Psoas muscle (tissue), 8 donors: ENCODE measurements around the gene SETD2. TPM values are rescaled to one million over a fixed set of nuclear protein-coding genes. Genes with fewer than 3 reads are reported as not detected.

Experiments
- ATAC-seq, 4 donors: fragments of 200-7000 bp; cut with Tn5 transposase; one replicate each; pipeline ENCODE4 v1.9.1; 2020; ENCODE audit warnings: moderate library complexity in 3 of 4, mild to moderate bottlenecking in 2 of 4
- DNase-seq, 2 donors: peaks; one replicate each; pipeline ENCODE4 v3.0.0-alpha.2; 2020
- H3K27ac ChIP-seq: fragments of 200-600 bp; one replicate; pipeline ENCODE4 v1.8.0; 2022
- H3K27me3 ChIP-seq, 3 donors: fragments of 200-600 bp in 1 of 3; one replicate each; pipeline versions ENCODE4 v1.6.1 to v1.8.0; 2013 to 2022; ENCODE audit warnings: low read length in 2 of 3, mild to moderate bottlenecking in 2 of 3, moderate library complexity in 1 of 3; ENCODE audit not compliant: insufficient read depth in 3 of 3
- H3K36me3 ChIP-seq, 2 donors: fragments of 200-600 bp in 1 of 2; one replicate each; pipeline versions ENCODE4 v1.6.1 to v1.8.0; 2013 to 2022; ENCODE audit warnings: low read depth in 1 of 2, mild to moderate bottlenecking in 1 of 2, moderate library complexity in 1 of 2; ENCODE audit not compliant: insufficient read depth in 1 of 2
- H3K4me1 ChIP-seq: fragments of 200-600 bp; one replicate; pipeline ENCODE4 v1.8.0; 2022
- H3K4me3 ChIP-seq: fragments of 200-600 bp; one replicate; pipeline ENCODE4 v1.8.0; 2022; ENCODE audit warnings: mild to moderate bottlenecking
- H3K9me3 ChIP-seq: fragments of 200-600 bp; one replicate; pipeline ENCODE4 v1.8.0; 2022
- CTCF ChIP-seq: fragments of 200-600 bp; IDR thresholded peaks from one replicate; pipeline ENCODE4 v1.8.0; 2022; ENCODE audit warnings: antibody characterized with exemption
- WGBS, 3 donors: extraction: QIAGEN DNeasy Blood & Tissue Kit; methylation state at CpG; one replicate each; pipeline versions ENCODE4 v1.1.6 to v1.1.7; 2013; 5-methylcytosine and 5-hydroxymethylcytosine counted together
- intact Hi-C, 2 donors: fragments of 100-400 bp; cut with DNase I; formaldehyde crosslinking; loops; one replicate each; pipeline versions ENCODE4 v1.11.0 to v1.14.2; 2022
- polyA plus RNA-seq, 3 donors: library from polyadenylated mRNA; stranded (reverse); fragments of 200-250 nt; gene quantifications; one replicate each; pipeline ENCODE4 v1.2.3, GENCODE V29; 2013
- total RNA-seq, 4 donors: library from RNA; stranded (reverse); fragmentation: NEBNext Ultra II Directional in 2 of 4; extraction: Animal tissue kit (Norgen Biotek cat#: 25700) in 2 of 4; gene quantifications; one replicate each; pipeline versions ENCODE4 v1.2.1 to v1.2.4, GENCODE V29; 2021 to 2023
- donor health status: healthy with polysubstance abuse.
- donor health status: DM: no; HTN: no; CAD: no; lungs with moderate emphysema.
- donor health status: Bipolar disorder and iron deficiency.
- donor health status: healthy.
- donor health status: DM: yes; HTN: yes; CAD: no.
- donor health status: DM: no; HTN: no; CAD: no.
- donor health status: DM: no; HTN: no; CAD: no.
- donor health status: DM: yes; HTN: yes; CAD: no.

Gene SETD2
- total and polyA plus RNA-seq, 7 donors, result 10.1 to 38.1 (median 33.7) TPM

DNA sequence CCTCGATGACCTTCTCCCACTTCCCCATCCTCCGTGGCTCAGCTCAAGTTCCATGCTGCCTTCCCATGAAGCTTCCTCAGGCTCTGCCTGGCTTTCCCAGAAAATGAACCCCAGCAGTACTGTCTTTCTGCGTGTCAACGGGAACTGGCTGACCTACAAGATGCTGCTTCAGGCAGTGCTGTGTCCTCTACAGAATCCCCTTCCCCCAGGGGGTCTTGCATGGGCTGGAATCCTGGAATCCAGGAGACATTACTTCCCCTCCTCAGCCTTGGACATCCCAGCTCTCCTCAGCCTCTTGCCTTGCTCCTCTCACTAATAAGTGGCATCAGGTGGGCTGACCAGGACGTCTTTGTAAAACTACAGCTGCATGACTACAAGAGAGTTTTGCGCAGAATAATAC, 192.8 kb downstream of the SETD2 start:
- Histone ChIP-seq H3K27ac (peak overlapping the region; percentile 71), H3K4me1 (peaks cover 87% of the 10 kb centered on the region), H3K4me3 (peak overlapping the region; percentile 11), H3K9me3 (no peaks in the 10 kb centered on the region), H3K27me3 (no peaks in the 10 kb centered on the region), H3K36me3 (peaks cover 0 to 13% of the 10 kb centered on the region in 2 donors)
- intact Hi-C loops, result loop anchor here (5.0 kb wide), 1 partner anchor 34 kb away; no protein-coding TSS in a partner anchor
- ATAC-seq (peak in 1 of 4 donors; percentile 1), DNase-seq (no peak)
- no peak for TF ChIP-seq CTCF
- 30 to 32% (median 31%) methylated on average over 6 of the region's 6 CpGs for WGBS, 3 donors

DNA sequence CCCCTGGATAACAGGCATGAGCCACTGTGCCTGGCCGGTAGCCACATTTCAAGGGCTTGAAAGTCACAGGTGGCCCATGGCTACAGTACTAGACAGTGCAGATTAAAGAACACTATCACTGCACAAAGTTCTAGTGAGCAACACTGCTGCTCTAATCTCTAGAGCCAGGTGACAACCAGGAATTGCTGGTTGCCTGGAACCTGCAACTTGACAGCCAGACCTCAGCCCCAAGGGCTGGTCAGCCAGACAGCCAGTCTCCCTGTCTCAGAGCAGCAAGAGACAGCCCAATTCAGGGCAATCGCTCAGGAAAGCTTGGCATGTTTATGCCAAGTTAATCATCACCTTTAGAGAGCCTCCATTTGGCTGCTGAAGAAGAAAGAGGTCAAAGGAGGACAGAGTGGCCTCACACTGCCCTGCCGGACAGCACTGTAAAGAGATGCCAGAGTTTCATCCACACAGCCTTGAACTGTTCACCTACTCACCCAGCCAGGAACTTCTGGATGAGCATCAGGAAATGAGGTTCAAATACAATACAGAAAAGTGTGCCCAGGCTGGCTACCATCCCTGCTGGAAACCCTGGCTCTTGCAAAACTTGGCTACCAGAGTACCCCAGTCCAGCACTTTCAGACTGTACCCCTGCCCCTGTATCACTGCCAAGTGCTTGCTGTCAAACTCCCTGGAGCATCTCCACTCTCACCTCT, 193.4 kb downstream of the SETD2 start:
- peak; percentile 48 to 74 for DNase-seq
- ATAC-seq, result peak; percentile 79 to 88 (median 84)
- Histone ChIP-seq H3K27me3 (no peaks in the 10 kb centered on the region), H3K9me3 (no peaks in the 10 kb centered on the region), H3K36me3 (peaks cover 0 to 17% of the 10 kb centered on the region in 2 donors), H3K4me3 (peak overlapping the region; percentile 11), H3K27ac (peak overlapping the region; percentile 71), H3K4me1 (peaks cover 90% of the 10 kb centered on the region)
- intact Hi-C loops, result loop anchor here (5.0 kb wide), 1 partner anchor 33 kb away; no protein-coding TSS in a partner anchor
- 8 to 16% (median 13%) methylated on average over 3 of the region's 3 CpGs for WGBS, 3 donors
- no peak for TF ChIP-seq CTCF

DNA sequence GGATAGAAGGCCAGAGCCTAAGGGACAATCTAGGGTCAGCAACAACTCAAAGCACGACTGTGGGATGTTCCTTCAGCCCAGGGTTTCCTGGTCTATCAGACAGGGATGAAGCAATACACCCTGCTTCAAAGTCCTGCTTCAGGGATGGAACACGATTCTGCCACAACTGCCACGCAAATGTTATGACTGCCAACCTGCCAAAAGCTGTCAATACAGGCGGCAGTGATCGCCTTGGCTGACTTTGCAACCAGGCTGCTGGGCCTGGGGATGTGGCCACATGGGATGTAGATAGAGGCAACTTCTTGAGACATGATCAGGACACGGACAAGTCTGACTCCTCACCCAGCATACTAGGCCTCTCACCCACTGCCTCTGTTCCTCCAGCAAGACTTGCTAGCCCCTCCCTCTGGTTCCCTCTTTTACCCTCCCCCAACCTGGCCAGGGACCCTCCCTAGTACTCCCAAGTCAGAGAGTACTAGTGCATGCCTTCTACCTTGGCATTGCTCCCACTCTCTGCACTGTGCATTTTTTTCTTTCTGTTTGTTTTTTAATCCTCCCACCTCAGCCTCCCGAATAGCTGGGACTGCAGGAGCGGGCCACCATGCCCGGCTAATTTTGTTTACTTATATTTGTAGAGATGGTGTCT, 195.0 kb downstream of the SETD2 start:
- no peak for TF ChIP-seq CTCF
- peak in 1 of 4 donors; percentile 18 for ATAC-seq

GRCh38 chr3:46966811-46967210, 197.1 kb downstream of the SETD2 start:
- intact Hi-C loops, result no loop called here
- WGBS, 3 donors, result 57 to 76% (median 60%) methylated on average over 5 of the region's 5 CpGs
- Histone ChIP-seq H3K27me3 (no peaks in the 10 kb centered on the region), H3K9me3 (no peaks in the 10 kb centered on the region), H3K27ac (peak overlapping the region; percentile 4), H3K36me3 (peaks cover 0 to 15% of the 10 kb centered on the region in 2 donors), H3K4me1 (peaks cover 69% of the 10 kb centered on the region), H3K4me3 (no peak overlapping the region)
- no peak for TF ChIP-seq CTCF
- ATAC-seq, result no peak
- DNase-seq, result no peak

More for the DNA sequence above, 195.0 kb downstream of the SETD2 start:
- Histone ChIP-seq H3K4me3 (no peak overlapping the region), H3K9me3 (no peaks in the 10 kb centered on the region), H3K27ac (no peak overlapping the region), H3K4me1 (peaks cover 80% of the 10 kb centered on the region), H3K36me3 (peaks cover 0 to 20% of the 10 kb centered on the region in 2 donors), H3K27me3 (no peaks in the 10 kb centered on the region)
- DNase-seq, result no peak
- whole genome bisulfite sequencing, 3 donors, result 42 to 58% (median 45%) methylated on average over 9 of the region's 9 CpGs
- intact Hi-C loops, result no loop called here

Other genes with a start within 250 kb of the SETD2 start
- gene CCDC12, start 187.4 kb downstream of the SETD2 start, total RNA-seq, result 10 to 100 TPM; 25.1 to 36.4 (median 34.9) TPM
- 10 to 100 TPM; 47.0 to 69.8 (median 55.5) TPM for gene CCDC12, start 187.4 kb downstream of the SETD2 start, polyA plus RNA-seq
- gene NBEAL2, start 184.4 kb downstream of the SETD2 start, total RNA-seq, result 10 to 100 TPM in 1 of 4 donors, 1 to 10 TPM in 3; 7.3 to 11.2 (median 7.7) TPM
- gene NBEAL2, start 184.4 kb downstream of the SETD2 start, polyA plus RNA-seq, result 10 to 100 TPM in 1 of 3 donors, 1 to 10 TPM in 2; 5.4 to 13.0 (median 6.4) TPM
- 1 to 10 TPM; 3.5 to 5.9 (median 4.4) TPM for gene KIF9, start 118.7 kb upstream of the SETD2 start, total RNA-seq
- 10 to 100 TPM in 2 of 3 donors, 1 to 10 TPM in 1; 7.7 to 15.5 (median 11.7) TPM for gene KIF9, start 118.7 kb upstream of the SETD2 start, polyA plus RNA-seq
- 10 to 100 TPM; 44.2 to 68.7 (median 53.8) TPM for gene KLHL18, start 118.8 kb upstream of the SETD2 start, total RNA-seq
- gene KLHL18, start 118.8 kb upstream of the SETD2 start, polyA plus RNA-seq, result 100 to 1,000 TPM; 129 to 170 (median 162) TPM
- 10 to 100 TPM; 26.8 to 47.5 (median 35.2) TPM for gene PTPN23, start 216.9 kb upstream of the SETD2 start, total RNA-seq
- 10 to 100 TPM; 14.3 to 33.0 (median 15.9) TPM for gene PTPN23, start 216.9 kb upstream of the SETD2 start, polyA plus RNA-seq